Tibial nerve (tissue), 4 donors: Measurements from ENCODE around the gene DTX3L.

ENCODE experiments used
- CTCF ChIP-seq, 5 experiments: fragments of 200-600 bp in 3 of 5; fragments of 450-650 bp in 2 of 5; sonication (generic) in 3 of 5; IDR thresholded peaks; one replicate each; pipeline ENCODE4 v1.5.1; 2016 to 2019; ENCODE audit warnings: antibody characterized with exemption in 5 of 5, mild to moderate bottlenecking in 3 of 5, moderate library complexity in 2 of 5
- EP300 ChIP-seq, 2 donors: sonication (generic); formaldehyde crosslinking; IDR thresholded peaks; one replicate each; pipeline ENCODE4 v1.6.1; 2017; ENCODE audit warnings: antibody characterized with exemption in 2 of 2, mild to moderate bottlenecking in 1 of 2
- POLR2A ChIP-seq, 2 donors: fragments of 450-650 bp; IDR thresholded peaks; one replicate each; pipeline ENCODE4 v1.6.1; 2017; ENCODE audit warnings: antibody characterized with exemption in 2 of 2, mild to moderate bottlenecking in 2 of 2, moderate library complexity in 2 of 2

DNA sequence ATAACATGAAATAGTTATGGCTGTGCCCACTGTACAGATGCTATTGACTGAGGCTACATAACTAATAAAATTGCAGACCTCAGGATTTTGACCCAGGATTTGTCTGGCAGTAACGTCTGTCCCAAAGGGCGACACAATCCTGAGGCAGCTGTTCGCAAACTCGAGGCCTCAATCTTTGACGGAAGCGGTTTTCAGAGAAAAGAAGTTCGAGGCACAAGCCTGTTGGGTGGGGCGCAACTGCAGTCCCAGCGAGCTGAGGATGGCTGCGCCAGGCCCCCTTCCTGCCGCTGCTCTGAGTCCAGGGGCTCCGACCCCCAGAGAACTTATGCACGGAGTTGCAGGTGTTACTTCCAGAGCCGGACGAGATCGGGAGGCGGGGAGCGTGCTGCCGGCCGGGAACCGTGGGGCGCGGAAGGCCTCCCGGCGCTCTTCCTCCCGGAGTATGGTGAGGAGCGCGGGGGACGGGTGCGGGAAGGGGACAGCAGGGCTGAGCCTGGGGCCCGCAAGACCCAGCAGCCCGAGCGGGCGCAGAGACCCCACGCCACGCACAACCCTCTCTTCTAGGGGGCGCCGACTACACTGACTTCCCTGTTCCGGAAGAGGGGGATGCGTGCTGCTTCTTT is 13.4 kb downstream of the DTX3L start, which contains the start of gene PARP15:
- no peak for TF ChIP-seq CTCF (IDR thresholded peaks at IDR 0.05)
- TF ChIP-seq POLR2A (IDR thresholded peaks at IDR 0.05), result no peak
- no peak for TF ChIP-seq EP300 (IDR thresholded peaks at IDR 0.05)
